ES-I3 (cell line): ENCODE data around the gene NTF3.

Experiments
- H3K36me3 ChIP-seq: 2 replicates; pipeline ENCODE4 v1.6.1; 2013; ENCODE audit warnings: mild to moderate bottlenecking, low read length, control low read depth, moderate library complexity; ENCODE audit not compliant: insufficient read depth
- H3K4me1 ChIP-seq: 2 replicates; pipeline ENCODE4 v1.6.1; 2013; ENCODE audit warnings: mild to moderate bottlenecking, control low read depth, low read length; ENCODE audit not compliant: insufficient read depth
- H3K9ac ChIP-seq: 2 replicates; pipeline ENCODE4 v1.6.1; 2013; ENCODE audit warnings: low read depth, mild to moderate bottlenecking, low read length, moderate library complexity
- H3K9me3 ChIP-seq: 2 replicates; pipeline ENCODE4 v1.6.1; 2013; ENCODE audit warnings: mild to moderate bottlenecking, low read length, moderate library complexity; ENCODE audit not compliant: control insufficient read depth, insufficient read depth

NTF3 gene

GRCh38 chr12:5513406-5513805, 81.5 kb downstream of the NTF3 start:
- Histone ChIP-seq H3K36me3 (no peaks in the 10 kb centered on the region), H3K9me3 (no peaks in the 10 kb centered on the region), H3K4me1 (0 out of 2 replicates have a peak, but pooled peaks cover 3% of the 10 kb centered on the region), H3K9ac (no peak overlapping the region)

- Histone ChIP-seq H3K4me1 (0 out of 2 replicates have a peak, but pooled peaks cover 9% of the 10 kb centered on the region), H3K36me3 (no peaks in the 10 kb centered on the region), H3K9me3 (no peaks in the 10 kb centered on the region), H3K9ac (no peak overlapping the region)
These were observed 82.1 kb downstream of the NTF3 start for GRCh38 chr12:5514016-5514415.

GRCh38 chr12:5514545-5514944, 82.6 kb downstream of the NTF3 start:
- Histone ChIP-seq H3K9me3 (no peaks in the 10 kb centered on the region), H3K4me1 (0 out of 2 replicates have a peak, but pooled peaks cover 9% of the 10 kb centered on the region), H3K36me3 (no peaks in the 10 kb centered on the region), H3K9ac (no peak overlapping the region)

- H3K9me3 ChIP-seq: no peaks in the 10 kb centered on the region
- no peak overlapping the region for H3K9ac ChIP-seq
- H3K36me3 ChIP-seq: no peaks in the 10 kb centered on the region
- 0 out of 2 replicates have a peak, but pooled peaks cover 9% of the 10 kb centered on the region for H3K4me1 ChIP-seq
These were observed 83.5 kb downstream of the NTF3 start for GRCh38 chr12:5515458-5515857.

- Histone ChIP-seq H3K36me3 (no peaks in the 10 kb centered on the region), H3K4me1 (0 out of 2 replicates have a peak, but pooled peaks cover 9% of the 10 kb centered on the region), H3K9me3 (no peaks in the 10 kb centered on the region), H3K9ac (no peak overlapping the region)
These were observed 84.7 kb downstream of the NTF3 start for GRCh38 chr12:5516371-5517241.

DNA sequence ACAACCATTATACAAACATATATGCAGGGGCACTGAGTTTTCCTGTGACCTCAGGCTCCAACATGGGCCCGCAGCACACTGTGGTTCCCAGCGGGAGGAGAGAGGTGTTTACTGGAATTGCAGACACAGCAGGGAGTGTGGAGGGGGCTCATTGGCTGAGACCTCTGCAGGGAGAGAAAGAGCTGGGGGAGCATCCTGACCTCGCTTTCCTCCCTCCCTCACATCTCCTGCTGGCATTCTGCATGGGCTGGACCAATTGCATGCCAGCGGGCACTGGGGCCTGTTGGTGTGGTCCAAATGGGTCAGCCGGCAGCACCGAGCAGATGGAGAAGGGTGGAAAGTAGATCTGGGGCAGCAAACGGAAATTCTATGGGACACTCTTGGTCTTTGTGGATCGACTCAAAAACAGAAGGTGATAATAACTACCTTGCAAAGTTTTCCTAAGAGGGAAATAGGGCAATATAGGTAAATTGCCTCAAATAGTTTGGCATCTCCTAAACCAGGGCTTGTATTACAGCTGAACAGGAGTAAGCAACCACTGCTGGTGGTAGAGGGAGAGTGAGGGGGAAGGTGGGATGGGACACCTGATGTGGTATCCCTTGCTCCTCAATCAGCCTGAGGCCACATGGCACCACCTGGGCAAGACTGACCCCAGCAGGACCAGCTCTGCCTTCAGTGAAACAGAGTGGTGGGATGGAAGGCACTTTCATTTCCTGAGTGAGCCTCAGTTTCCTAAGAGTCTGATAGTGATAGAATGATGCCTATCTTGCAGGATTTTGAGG, 86.9 kb downstream of the NTF3 start:
- Histone ChIP-seq H3K4me1 (0 out of 2 replicates have a peak, but pooled peaks cover 9% of the 10 kb centered on the region), H3K36me3 (no peaks in the 10 kb centered on the region), H3K9me3 (no peaks in the 10 kb centered on the region), H3K9ac (no peak overlapping the region)

DNA sequence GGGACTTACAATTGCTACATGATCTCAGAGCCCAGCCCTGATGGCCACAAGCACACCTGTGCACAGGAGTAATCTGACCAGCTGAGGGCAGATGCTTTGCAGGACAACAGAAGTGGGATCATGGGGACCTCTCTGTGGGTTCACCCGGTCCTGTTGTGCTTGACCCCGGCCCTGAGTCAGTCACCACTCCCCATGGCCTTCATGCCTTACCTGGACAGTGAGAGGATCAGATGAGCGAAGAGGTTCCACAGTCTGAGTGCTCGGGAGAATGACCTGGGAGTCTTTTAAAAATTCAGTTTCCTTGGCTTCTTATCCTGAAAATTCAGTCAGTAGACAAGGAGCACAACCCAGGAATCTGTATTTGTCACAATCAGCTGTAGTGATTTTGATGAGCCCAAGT, 88.1 kb downstream of the NTF3 start:
- Histone ChIP-seq H3K9ac (no peak overlapping the region), H3K36me3 (no peaks in the 10 kb centered on the region), H3K4me1 (0 out of 2 replicates have a peak, but pooled peaks cover 9% of the 10 kb centered on the region), H3K9me3 (no peaks in the 10 kb centered on the region)

GRCh38 chr12:5520831-5521230, 88.9 kb downstream of the NTF3 start:
- Histone ChIP-seq H3K9ac (no peak overlapping the region), H3K36me3 (no peaks in the 10 kb centered on the region), H3K4me1 (0 out of 2 replicates have a peak, but pooled peaks cover 9% of the 10 kb centered on the region), H3K9me3 (no peaks in the 10 kb centered on the region)

GRCh38 chr12:5521456-5522325, 89.8 kb downstream of the NTF3 start:
- Histone ChIP-seq H3K36me3 (no peaks in the 10 kb centered on the region), H3K4me1 (0 out of 2 replicates have a peak, but pooled peaks cover 9% of the 10 kb centered on the region), H3K9ac (no peak overlapping the region), H3K9me3 (no peaks in the 10 kb centered on the region)

GRCh38 chr12:5522432-5523335, 90.8 kb downstream of the NTF3 start:
- H3K9ac ChIP-seq: no peak overlapping the region
- H3K36me3 ChIP-seq: no peaks in the 10 kb centered on the region
- H3K9me3 ChIP-seq: no peaks in the 10 kb centered on the region
- 0 out of 2 replicates have a peak, but pooled peaks cover 9% of the 10 kb centered on the region for H3K4me1 ChIP-seq

DNA sequence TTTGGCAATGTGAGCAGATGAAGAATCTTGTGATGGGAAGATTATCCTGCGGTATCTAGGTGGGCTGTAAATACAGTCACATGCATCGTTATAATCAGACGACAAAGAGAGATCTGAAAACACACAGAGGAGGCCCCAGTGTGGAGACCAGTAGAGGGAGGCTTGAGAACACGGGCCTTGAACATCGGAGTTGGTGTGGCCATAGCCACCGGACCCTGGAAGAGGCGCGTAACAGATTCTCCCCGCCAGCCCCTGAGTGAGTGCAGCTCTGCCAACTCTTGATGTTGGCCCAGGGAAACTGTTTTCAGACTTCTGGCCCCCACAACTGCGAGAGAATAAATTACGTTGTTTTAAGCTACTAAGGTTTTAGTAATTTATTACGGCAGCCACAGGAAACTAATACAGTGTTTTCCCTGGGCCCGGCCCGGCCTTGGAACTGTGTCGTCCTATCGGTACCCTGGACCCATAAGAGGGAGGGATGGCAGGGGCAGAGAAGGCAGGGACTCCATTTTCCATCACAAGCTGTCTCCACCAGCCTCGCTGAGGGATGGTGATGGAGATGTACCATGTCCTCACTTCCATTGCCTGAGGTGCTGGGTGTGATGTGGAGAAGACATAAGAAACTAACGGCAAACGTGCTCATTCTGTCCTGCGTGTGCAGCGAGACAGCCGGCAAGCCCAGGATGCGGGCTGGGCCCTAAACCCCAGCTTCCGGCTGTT, 91.6 kb downstream of the NTF3 start:
- H3K9me3 ChIP-seq: no peaks in the 10 kb centered on the region
- H3K36me3 ChIP-seq: no peaks in the 10 kb centered on the region
- 0 out of 2 replicates have a peak, but pooled peaks cover 4% of the 10 kb centered on the region for H3K4me1 ChIP-seq
- no peak overlapping the region for H3K9ac ChIP-seq

- Histone ChIP-seq H3K36me3 (no peaks in the 10 kb centered on the region), H3K9me3 (no peaks in the 10 kb centered on the region), H3K9ac (no peak overlapping the region), H3K4me1 (no peaks in the 10 kb centered on the region)
These were observed 92.3 kb downstream of the NTF3 start for GRCh38 chr12:5524116-5524768.
